HUES6 (cell line): Measurements from ENCODE around the gene PEG3.

Source experiments
- H3K27ac ChIP-seq: 2 replicates; pipeline ENCODE4 v1.7.0; 2013; ENCODE audit warnings: low read depth, mild to moderate bottlenecking, low read length, inconsistent platforms
- H3K27me3 ChIP-seq: 2 replicates; pipeline ENCODE4 v1.6.1; 2013; ENCODE audit warnings: low read length; ENCODE audit not compliant: control insufficient read depth, insufficient read depth
- H3K36me3 ChIP-seq: 2 replicates; pipeline ENCODE4 v1.6.1; 2013; ENCODE audit warnings: low read length; ENCODE audit not compliant: control insufficient read depth, insufficient read depth
- H3K4me1 ChIP-seq: 2 replicates; pipeline ENCODE4 v1.6.1; 2013; ENCODE audit warnings: low read length; ENCODE audit not compliant: control insufficient read depth, insufficient read depth
- H3K4me3 ChIP-seq: 2 replicates; pipeline ENCODE4 v1.5.1; 2013; ENCODE audit warnings: low read depth, low read length
- H3K9ac ChIP-seq: one replicate; pipeline ENCODE4 v1.6.1; 2013; ENCODE audit warnings: mild to moderate bottlenecking, low read length
- H3K9me3 ChIP-seq: 2 replicates; pipeline ENCODE4 v1.6.1; 2013; ENCODE audit warnings: low read depth, low read length; ENCODE audit not compliant: control insufficient read depth, insufficient read depth

PEG3 gene

GRCh38 chr19:56838909-56839651 is 1.4 kb downstream of the PEG3 start:
- Histone ChIP-seq H3K9me3 (peaks cover 62% of the 10 kb centered on the region), H3K9ac (no peak overlapping the region), H3K27ac (no peak overlapping the region), H3K27me3 (no peaks in the 10 kb centered on the region), H3K4me1 (no peaks in the 10 kb centered on the region), H3K4me3 (peak overlapping the region; percentile 79), H3K36me3 (peaks cover 6% of the 10 kb centered on the region; the same call in 1 of the 2 replicates)

- H3K4me3 ChIP-seq: peak overlapping the region; percentile 79
- peaks cover 9% of the 10 kb centered on the region; the same call in 1 of the 2 replicates for H3K36me3 ChIP-seq
- peaks cover 70% of the 10 kb centered on the region for H3K9me3 ChIP-seq
- H3K27ac ChIP-seq: no peak overlapping the region
- no peaks in the 10 kb centered on the region for H3K27me3 ChIP-seq
- no peaks in the 10 kb centered on the region for H3K4me1 ChIP-seq
- peak overlapping the region; percentile 42 for H3K9ac ChIP-seq
Measured at GRCh38 chr19:56838024-56838908, 2.3 kb downstream of the PEG3 start.

GRCh38 chr19:56837492-56838023 is 3.0 kb downstream of the PEG3 start:
- Histone ChIP-seq H3K27ac (no peak overlapping the region), H3K27me3 (no peaks in the 10 kb centered on the region), H3K9ac (no peak overlapping the region), H3K36me3 (peaks cover 12% of the 10 kb centered on the region; the same call in 1 of the 2 replicates), H3K4me3 (peak overlapping the region; percentile 79), H3K4me1 (no peaks in the 10 kb centered on the region), H3K9me3 (peaks cover 73% of the 10 kb centered on the region)

GRCh38 chr19:56837004-56837403 is 3.5 kb downstream of the PEG3 start:
- Histone ChIP-seq H3K4me3 (peak overlapping the region; percentile 79), H3K27ac (no peak overlapping the region), H3K36me3 (peaks cover 12% of the 10 kb centered on the region; the same call in 1 of the 2 replicates), H3K9ac (no peak overlapping the region), H3K4me1 (no peaks in the 10 kb centered on the region), H3K27me3 (no peaks in the 10 kb centered on the region), H3K9me3 (peaks cover 72% of the 10 kb centered on the region)

GRCh38 chr19:56836059-56836458 is 4.5 kb downstream of the PEG3 start:
- Histone ChIP-seq H3K27ac (no peak overlapping the region), H3K9ac (no peak overlapping the region), H3K4me3 (no peak overlapping the region), H3K27me3 (no peaks in the 10 kb centered on the region), H3K9me3 (peaks cover 67% of the 10 kb centered on the region), H3K36me3 (peaks cover 12% of the 10 kb centered on the region; the same call in 1 of the 2 replicates), H3K4me1 (no peaks in the 10 kb centered on the region)

GRCh38 chr19:56835401-56835800 is 5.1 kb downstream of the PEG3 start:
- Histone ChIP-seq H3K4me3 (no peak overlapping the region), H3K9ac (no peak overlapping the region), H3K36me3 (peaks cover 12% of the 10 kb centered on the region; the same call in 1 of the 2 replicates), H3K9me3 (peaks cover 63% of the 10 kb centered on the region), H3K27ac (no peak overlapping the region), H3K4me1 (no peaks in the 10 kb centered on the region), H3K27me3 (no peaks in the 10 kb centered on the region)

GRCh38 chr19:56834564-56835375 is 5.8 kb downstream of the PEG3 start:
- peaks cover 12% of the 10 kb centered on the region; the same call in 1 of the 2 replicates for H3K36me3 ChIP-seq
- H3K9me3 ChIP-seq: peaks cover 64% of the 10 kb centered on the region
- no peak overlapping the region for H3K27ac ChIP-seq
- H3K4me1 ChIP-seq: no peaks in the 10 kb centered on the region
- no peak overlapping the region for H3K9ac ChIP-seq
- no peak overlapping the region for H3K4me3 ChIP-seq
- no peaks in the 10 kb centered on the region for H3K27me3 ChIP-seq

GRCh38 chr19:56832352-56832928 is 8.1 kb downstream of the PEG3 start:
- Histone ChIP-seq H3K27ac (no peak overlapping the region), H3K4me3 (no peak overlapping the region), H3K36me3 (peaks cover 12% of the 10 kb centered on the region; the same call in 1 of the 2 replicates), H3K27me3 (no peaks in the 10 kb centered on the region), H3K9ac (no peak overlapping the region), H3K4me1 (no peaks in the 10 kb centered on the region), H3K9me3 (peaks cover 55% of the 10 kb centered on the region)

GRCh38 chr19:56831255-56831654 is 9.3 kb downstream of the PEG3 start:
- Histone ChIP-seq H3K36me3 (peaks cover 12% of the 10 kb centered on the region; the same call in 1 of the 2 replicates), H3K9ac (no peak overlapping the region), H3K4me3 (no peak overlapping the region), H3K9me3 (peaks cover 54% of the 10 kb centered on the region), H3K4me1 (no peaks in the 10 kb centered on the region), H3K27me3 (no peaks in the 10 kb centered on the region), H3K27ac (no peak overlapping the region)

GRCh38 chr19:56829596-56829995 is 10.9 kb downstream of the PEG3 start:
- H3K4me1 ChIP-seq: no peaks in the 10 kb centered on the region
- H3K36me3 ChIP-seq: peaks cover 9% of the 10 kb centered on the region; the same call in 1 of the 2 replicates
- no peak overlapping the region for H3K4me3 ChIP-seq
- H3K27me3 ChIP-seq: no peaks in the 10 kb centered on the region
- H3K9me3 ChIP-seq: peaks cover 50% of the 10 kb centered on the region
- H3K27ac ChIP-seq: no peak overlapping the region
- no peak overlapping the region for H3K9ac ChIP-seq
